Measurements from ENCODE around the gene ACACB. TPM values are rescaled to one million over a fixed set of nuclear protein-coding genes. Genes with fewer than 3 reads are reported as not detected.

The ACACB gene
- total RNA-seq, 1 donor from 2014 or later, result 4.4 TPM

DNA sequence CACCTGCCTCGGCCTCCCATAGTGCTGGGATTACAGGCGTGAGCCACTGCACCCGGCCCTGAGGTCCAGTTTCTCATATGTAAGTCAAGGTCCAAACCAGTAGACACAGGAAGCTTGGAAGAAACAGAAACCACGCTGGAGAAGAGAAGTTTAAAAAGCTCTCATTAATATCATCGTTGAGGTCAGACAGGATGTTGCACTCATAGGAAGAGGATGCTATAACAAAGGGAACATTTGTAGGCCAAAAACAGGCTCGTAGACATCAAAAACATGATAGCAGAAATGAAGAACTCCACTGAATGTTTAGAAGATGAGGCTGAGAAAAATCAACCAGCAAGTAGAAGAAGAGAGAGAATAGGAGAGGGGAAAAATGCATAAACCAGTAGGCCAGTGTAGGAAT, 46.8 kb downstream of the ACACB start:
- TF ChIP-seq, protein P1, sequence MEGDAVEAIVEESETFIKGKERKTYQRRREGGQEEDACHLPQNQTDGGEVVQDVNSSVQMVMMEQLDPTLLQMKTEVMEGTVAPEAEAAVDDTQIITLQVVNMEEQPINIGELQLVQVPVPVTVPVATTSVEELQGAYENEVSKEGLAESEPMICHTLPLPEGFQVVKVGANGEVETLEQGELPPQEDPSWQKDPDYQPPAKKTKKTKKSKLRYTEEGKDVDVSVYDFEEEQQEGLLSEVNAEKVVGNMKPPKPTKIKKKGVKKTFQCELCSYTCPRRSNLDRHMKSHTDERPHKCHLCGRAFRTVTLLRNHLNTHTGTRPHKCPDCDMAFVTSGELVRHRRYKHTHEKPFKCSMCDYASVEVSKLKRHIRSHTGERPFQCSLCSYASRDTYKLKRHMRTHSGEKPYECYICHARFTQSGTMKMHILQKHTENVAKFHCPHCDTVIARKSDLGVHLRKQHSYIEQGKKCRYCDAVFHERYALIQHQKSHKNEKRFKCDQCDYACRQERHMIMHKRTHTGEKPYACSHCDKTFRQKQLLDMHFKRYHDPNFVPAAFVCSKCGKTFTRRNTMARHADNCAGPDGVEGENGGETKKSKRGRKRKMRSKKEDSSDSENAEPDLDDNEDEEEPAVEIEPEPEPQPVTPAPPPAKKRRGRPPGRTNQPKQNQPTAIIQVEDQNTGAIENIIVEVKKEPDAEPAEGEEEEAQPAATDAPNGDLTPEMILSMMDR (IDR thresholded peaks at IDR 0.05), result no peak
- H3K36me3 Mint-ChIP-seq (ENCODE audit: unreplicated experiment), result no peaks in the 10 kb centered on the region
- no peaks in the 10 kb centered on the region for H3K9me3 Mint-ChIP-seq (ENCODE audit: unreplicated experiment)
- H3K27ac Mint-ChIP-seq (ENCODE audit: unreplicated experiment), result no peak overlapping the region
- no peaks in the 10 kb centered on the region for H3K4me1 Mint-ChIP-seq (ENCODE audit: unreplicated experiment)
- DNase-seq (ENCODE audit: extremely low spot score, unreplicated experiment), result no peak
- no peak overlapping the region for H3K4me3 Mint-ChIP-seq (ENCODE audit: unreplicated experiment)
- H3K27me3 Mint-ChIP-seq (ENCODE audit: unreplicated experiment), result no peaks in the 10 kb centered on the region

DNA sequence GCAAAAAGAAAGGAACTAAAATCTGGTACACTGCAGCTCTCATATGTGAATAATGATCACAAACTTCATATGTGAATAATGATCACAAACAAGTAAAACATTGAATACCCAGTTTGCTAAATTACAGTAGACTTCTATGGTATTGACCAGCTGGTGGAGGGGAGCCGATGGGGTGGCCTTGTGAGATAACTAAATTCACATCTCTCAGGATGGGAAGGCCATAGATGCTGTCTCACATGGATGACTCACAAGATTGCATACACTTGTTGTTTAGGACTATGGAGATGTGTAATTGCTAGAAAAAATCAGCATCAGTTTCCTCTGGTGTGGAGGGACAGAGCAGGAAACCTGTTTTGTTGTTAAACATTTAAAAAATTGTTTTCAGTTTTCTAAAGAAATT, 49.2 kb downstream of the ACACB start:
- no peak overlapping the region for H3K4me3 Mint-ChIP-seq (ENCODE audit: unreplicated experiment)
- H3K27me3 Mint-ChIP-seq (ENCODE audit: unreplicated experiment), result no peaks in the 10 kb centered on the region
- H3K27ac Mint-ChIP-seq (ENCODE audit: unreplicated experiment), result no peak overlapping the region
- no peaks in the 10 kb centered on the region for H3K9me3 Mint-ChIP-seq (ENCODE audit: unreplicated experiment)
- no peaks in the 10 kb centered on the region for H3K4me1 Mint-ChIP-seq (ENCODE audit: unreplicated experiment)
- peaks cover 4% of the 10 kb centered on the region for H3K36me3 Mint-ChIP-seq (ENCODE audit: unreplicated experiment)
- DNase-seq (ENCODE audit: extremely low spot score, unreplicated experiment), result no peak
- TF ChIP-seq, protein P1 (IDR thresholded peaks at IDR 0.05), result no peak

DNA sequence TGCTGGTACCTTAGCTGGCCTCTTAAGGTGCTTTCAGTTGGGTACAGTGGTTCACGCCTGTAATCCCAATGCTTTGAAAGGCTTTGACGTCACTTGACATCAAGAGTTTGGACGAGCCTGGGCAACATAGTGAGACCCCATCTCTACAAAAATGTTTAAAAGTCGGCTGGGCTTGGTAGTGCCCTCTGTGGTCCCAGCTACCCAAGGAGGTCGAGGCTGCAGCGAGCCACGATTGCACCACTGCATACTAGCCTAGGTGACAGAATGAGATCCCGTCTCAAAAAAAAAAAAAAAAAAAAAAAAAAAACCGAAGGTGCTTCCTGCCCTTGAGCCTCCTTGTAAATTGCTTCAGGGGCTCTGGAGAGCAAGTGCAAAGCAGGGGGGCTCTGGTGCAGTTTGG, 50.0 kb downstream of the ACACB start:
- H3K9me3 Mint-ChIP-seq (ENCODE audit: unreplicated experiment), result no peaks in the 10 kb centered on the region
- peaks cover 4% of the 10 kb centered on the region for H3K36me3 Mint-ChIP-seq (ENCODE audit: unreplicated experiment)
- DNase-seq (ENCODE audit: extremely low spot score, unreplicated experiment), result no peak
- H3K27me3 Mint-ChIP-seq (ENCODE audit: unreplicated experiment), result no peaks in the 10 kb centered on the region
- H3K27ac Mint-ChIP-seq (ENCODE audit: unreplicated experiment), result no peak overlapping the region
- H3K4me3 Mint-ChIP-seq (ENCODE audit: unreplicated experiment), result no peak overlapping the region
- TF ChIP-seq, protein P1 (IDR thresholded peaks at IDR 0.05), result no peak
- H3K4me1 Mint-ChIP-seq (ENCODE audit: unreplicated experiment), result no peaks in the 10 kb centered on the region

DNA sequence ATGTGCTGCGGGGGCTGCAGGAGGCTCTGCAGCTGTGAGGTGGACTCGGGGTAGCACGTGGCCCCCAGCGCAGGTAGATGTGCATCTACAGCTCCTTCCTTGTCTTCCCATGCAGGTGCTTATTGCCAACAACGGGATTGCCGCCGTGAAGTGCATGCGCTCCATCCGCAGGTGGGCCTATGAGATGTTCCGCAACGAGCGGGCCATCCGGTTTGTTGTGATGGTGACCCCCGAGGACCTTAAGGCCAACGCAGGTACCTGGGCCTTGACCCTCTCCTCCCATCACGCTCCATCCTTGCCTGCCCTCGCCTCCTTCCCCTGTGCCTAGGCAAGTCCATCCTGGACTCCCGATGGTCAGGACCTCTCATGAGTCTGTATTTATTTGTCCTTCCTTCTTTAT, 51.4 kb downstream of the ACACB start:
- H3K36me3 Mint-ChIP-seq (ENCODE audit: unreplicated experiment), result peaks cover 11% of the 10 kb centered on the region
- H3K27me3 Mint-ChIP-seq (ENCODE audit: unreplicated experiment), result no peaks in the 10 kb centered on the region
- DNase-seq (ENCODE audit: extremely low spot score, unreplicated experiment), result no peak
- H3K27ac Mint-ChIP-seq (ENCODE audit: unreplicated experiment), result no peak overlapping the region
- H3K4me3 Mint-ChIP-seq (ENCODE audit: unreplicated experiment), result no peak overlapping the region
- H3K9me3 Mint-ChIP-seq (ENCODE audit: unreplicated experiment), result no peaks in the 10 kb centered on the region
- TF ChIP-seq, protein P1 (IDR thresholded peaks at IDR 0.05), result no peak
- H3K4me1 Mint-ChIP-seq (ENCODE audit: unreplicated experiment), result no peaks in the 10 kb centered on the region

DNA sequence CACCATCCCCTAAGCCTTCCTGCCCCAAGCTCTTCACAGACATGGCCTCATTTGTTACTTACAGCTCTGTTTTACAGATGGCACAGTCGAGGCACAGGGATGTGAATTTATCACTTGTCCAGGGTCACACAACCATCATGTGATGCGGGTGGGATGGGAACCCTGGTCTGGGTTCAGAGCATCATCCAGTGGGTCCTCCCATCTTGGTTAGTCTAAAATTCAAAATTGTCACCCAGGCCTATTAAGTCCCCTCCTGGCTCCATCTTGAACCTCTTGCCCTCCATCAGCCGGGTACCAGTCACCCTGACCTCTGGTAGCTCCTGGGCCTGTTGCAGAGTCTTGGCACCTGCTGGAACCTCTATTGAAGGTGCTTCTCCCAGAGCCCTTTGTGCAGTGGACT, 52.9 kb downstream of the ACACB start:
- no peaks in the 10 kb centered on the region for H3K9me3 Mint-ChIP-seq (ENCODE audit: unreplicated experiment)
- no peak for DNase-seq (ENCODE audit: extremely low spot score, unreplicated experiment)
- H3K4me3 Mint-ChIP-seq (ENCODE audit: unreplicated experiment), result no peak overlapping the region
- peaks cover 15% of the 10 kb centered on the region for H3K36me3 Mint-ChIP-seq (ENCODE audit: unreplicated experiment)
- H3K27me3 Mint-ChIP-seq (ENCODE audit: unreplicated experiment), result no peaks in the 10 kb centered on the region
- no peak overlapping the region for H3K27ac Mint-ChIP-seq (ENCODE audit: unreplicated experiment)
- no peaks in the 10 kb centered on the region for H3K4me1 Mint-ChIP-seq (ENCODE audit: unreplicated experiment)
- TF ChIP-seq, protein P1 (IDR thresholded peaks at IDR 0.05), result no peak
